Measurements from ENCODE around the gene PLIN4. TPM values are rescaled to one million over a fixed set of nuclear protein-coding genes. Genes with fewer than 3 reads are reported as not detected.

The PLIN4 gene
- total and polyA plus RNA-seq, 2 donors (not counting 3 experiments of a cell fraction or from before 2014, with no cell fraction given) = 0.01 TPM; not detected in 1

DNA sequence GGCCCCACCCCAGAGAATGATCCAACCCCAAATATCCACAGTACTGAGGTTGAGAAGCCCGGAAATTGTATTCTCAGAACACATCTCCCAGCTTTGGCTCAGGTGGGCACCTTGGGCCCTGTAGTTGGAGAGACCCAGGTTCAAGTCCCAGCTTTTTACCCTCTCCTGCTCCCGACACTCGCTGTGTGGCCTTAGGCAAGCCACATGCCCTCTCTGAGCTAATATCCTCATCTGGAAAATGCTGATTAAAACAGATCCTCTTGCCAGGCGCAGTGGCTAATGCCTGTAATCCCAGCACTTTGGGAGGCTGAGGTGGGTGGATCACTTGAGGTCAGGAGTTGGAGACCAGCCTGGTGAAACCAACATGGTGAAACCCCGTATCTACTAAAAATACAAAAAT, 2.6 kb downstream of the PLIN4 start:
- Histone ChIP-seq H3K27ac (ENCODE audit: insufficient read depth, low read depth, low read length) (no peak overlapping the region), H3K9me3 (replicated peaks; ENCODE audit: control insufficient read depth, insufficient read depth, low read length) (no peaks in the 10 kb centered on the region), H3K4me1 (ENCODE audit: control insufficient read depth, extremely low read depth, insufficient read depth, low read length) (no peaks in the 10 kb centered on the region), H3K9me1 (replicated peaks; ENCODE audit: control insufficient read depth, extremely low read depth, insufficient read depth, low read length) (no peaks in the 10 kb centered on the region), H4K20me1 (replicated peaks; ENCODE audit: control insufficient read depth, extremely low read depth, insufficient read depth, low read length) (no peaks in the 10 kb centered on the region), H3K27me3 (ENCODE audit: control insufficient read depth in 2 of 2, insufficient read depth in 2 of 2, low read length in 2 of 2) (no peaks in the 10 kb centered on the region), H3K9ac (replicated peaks; ENCODE audit: extremely low read depth, insufficient read depth, low read length) (no peak overlapping the region), H3K79me2 (ENCODE audit: control insufficient read depth, insufficient read depth, low read length) (no peaks in the 10 kb centered on the region), H3K4me3 (replicated peaks in 1 of 3; ENCODE audit: insufficient read depth in 1 of 3, low read depth in 1 of 3, low read length in 3 of 3) (no peak overlapping the region), H3K4me2 (ENCODE audit: insufficient read depth, low read length) (no peak overlapping the region), H2AFZ (ENCODE audit: low read depth, low read length) (no peak overlapping the region), H3K36me3 (ENCODE audit: control insufficient read depth in 2 of 2, extremely low read depth in 1 of 2, insufficient read depth in 2 of 2, low read length in 2 of 2) (no peaks in the 10 kb centered on the region)
- BruUV-seq (replicated peaks) = no TSS peak
- POLR2A ChIA-PET = no interaction called here
- FAIRE-seq = no peak
- no peak for DNase-seq (ENCODE audit: low read depth, low spot score)
- TF ChIP-seq POLR2A (IDR thresholded peaks at IDR 0.05; ENCODE audit: low read depth, low read length) = no peak
- no peak for TF ChIP-seq MAX (IDR thresholded peaks at IDR 0.05; ENCODE audit: insufficient read depth, insufficient read length)
- no peak for TF ChIP-seq FOS (IDR thresholded peaks at IDR 0.05; ENCODE audit: borderline replicate concordance, insufficient read depth, low read length)
- TF ChIP-seq JUN (IDR thresholded peaks at IDR 0.05; ENCODE audit: borderline replicate concordance, insufficient read depth, insufficient read length, low read depth) = no peak
- TF ChIP-seq GATA2 (IDR thresholded peaks at IDR 0.05; ENCODE audit: insufficient read depth, insufficient read length, low read depth, low read length) = no peak
- intact Hi-C loops (cut with micrococcal nuclease) = no loop called here
- CTCF ChIA-PET = interaction anchor here (0.7 to 2.8 kb wide), 5 partner anchors 9 to 120 kb away, joined by 3 to 17 read pairs (median 7); no protein-coding TSS in a partner anchor
- dilution Hi-C loops (cut with MboI; ENCODE audit: extremely low pct_ligation_motif_present, low sequenced_read_pairs) = no loop called here

GRCh38 chr19:4513248-4513647, 5.0 kb downstream of the PLIN4 start:
- no peaks in the 10 kb centered on the region for H3K79me2 ChIP-seq (ENCODE audit: control insufficient read depth, insufficient read depth, low read length)
- no peak overlapping the region for H3K9ac ChIP-seq (replicated peaks; ENCODE audit: extremely low read depth, insufficient read depth, low read length)
- H3K27ac ChIP-seq (ENCODE audit: insufficient read depth, low read depth, low read length) = no peak overlapping the region
- no TSS peak for BruUV-seq (replicated peaks)
- TF ChIP-seq GATA2 (IDR thresholded peaks at IDR 0.05; ENCODE audit: insufficient read depth, insufficient read length, low read depth, low read length) = no peak
- no peaks in the 10 kb centered on the region for H3K9me3 ChIP-seq (replicated peaks; ENCODE audit: control insufficient read depth, insufficient read depth, low read length)
- H3K4me2 ChIP-seq (ENCODE audit: insufficient read depth, low read length) = no peak overlapping the region
- ChIA-PET CTCF (interaction anchor here (2.1 to 2.6 kb wide), 2 partner anchors 10 to 12 kb away, joined by 7 to 14 read pairs; no protein-coding TSS in a partner anchor), POLR2A (no interaction called here)
- H3K4me1 ChIP-seq (ENCODE audit: control insufficient read depth, extremely low read depth, insufficient read depth, low read length) = no peaks in the 10 kb centered on the region
- DNase-seq (ENCODE audit: low read depth, low spot score) (no peak), FAIRE-seq (no peak)
- intact Hi-C loops (cut with micrococcal nuclease) = no loop called here
- H3K4me3 ChIP-seq (replicated peaks in 1 of 3; ENCODE audit: insufficient read depth in 1 of 3, low read depth in 1 of 3, low read length in 3 of 3) = no peak overlapping the region
- dilution Hi-C loops (cut with MboI; ENCODE audit: extremely low pct_ligation_motif_present, low sequenced_read_pairs) = no loop called here
- no peak overlapping the region for H2AFZ ChIP-seq (ENCODE audit: low read depth, low read length)
- H3K9me1 ChIP-seq (replicated peaks; ENCODE audit: control insufficient read depth, extremely low read depth, insufficient read depth, low read length) = no peaks in the 10 kb centered on the region
- no peaks in the 10 kb centered on the region for H3K36me3 ChIP-seq (ENCODE audit: control insufficient read depth in 2 of 2, extremely low read depth in 1 of 2, insufficient read depth in 2 of 2, low read length in 2 of 2)
- H3K27me3 ChIP-seq (ENCODE audit: control insufficient read depth in 2 of 2, insufficient read depth in 2 of 2, low read length in 2 of 2) = no peaks in the 10 kb centered on the region
- no peaks in the 10 kb centered on the region for H4K20me1 ChIP-seq (replicated peaks; ENCODE audit: control insufficient read depth, extremely low read depth, insufficient read depth, low read length)
